Calu3 (cell line): ENCODE measurements around the gene DLGAP1. TPM values are rescaled to one million over a fixed set of nuclear protein-coding genes. Genes with fewer than 3 reads are reported as not detected.

Source experiments
- BruUV-seq: library from RNA; stranded (reverse); fragments of 400-500 nt; replicated peaks from 2 replicates; lab custom pipeline; 2021; lab: Mats Ljungman, UMichigan
- CTCF ChIA-PET: fragments of 300-600 bp; sonication (Branson Sonifier 250); formaldehyde crosslinking; loops from one replicate; lab custom pipeline; 2022; ENCODE audit warnings: antibody characterized with exemption; lab: Charles Lee
- DNase-seq: peaks from one replicate; pipeline ENCODE4 v3.0.0; 2022
- H3K27ac Mint-ChIP-seq: one replicate; pipeline ENCODE4 v1.8.0; 2022; ENCODE audit warnings: mixed read lengths; ENCODE audit not compliant: unreplicated experiment
- H3K27me3 Mint-ChIP-seq: one replicate; pipeline ENCODE4 v1.8.0; 2022; ENCODE audit warnings: mixed read lengths; ENCODE audit not compliant: unreplicated experiment
- H3K36me3 Mint-ChIP-seq: one replicate; pipeline ENCODE4 v1.8.0; 2022; ENCODE audit warnings: mild to moderate bottlenecking, moderate library complexity, mixed read lengths; ENCODE audit not compliant: insufficient read depth, unreplicated experiment
- H3K4me1 Mint-ChIP-seq: one replicate; pipeline ENCODE4 v1.8.0; 2022; ENCODE audit warnings: mild to moderate bottlenecking, low read depth, mixed read lengths; ENCODE audit not compliant: unreplicated experiment
- H3K4me3 Mint-ChIP-seq: one replicate; pipeline ENCODE4 v1.8.0; 2022; ENCODE audit warnings: mild to moderate bottlenecking, low read depth, moderate library complexity, mixed read lengths; ENCODE audit not compliant: unreplicated experiment
- H3K9me3 Mint-ChIP-seq: one replicate; pipeline ENCODE4 v1.8.0; 2022; ENCODE audit warnings: low read depth, mixed read lengths; ENCODE audit not compliant: unreplicated experiment
- CTCF ChIP-seq: fragments of 200-600 bp; IDR thresholded peaks from one replicate; pipeline ENCODE4 v1.8.0; 2022; ENCODE audit warnings: antibody characterized with exemption; ENCODE audit not compliant: unreplicated experiment
- intact Hi-C: fragments of 100-400 bp; cut with micrococcal nuclease; formaldehyde crosslinking; loops from one replicate; pipeline ENCODE4 v1.10.0; 2022; ENCODE audit not compliant: unreplicated experiment
- total RNA-seq: library from RNA; stranded (reverse); gene quantifications from 2 replicates; pipeline ENCODE4 v1.2.3, GENCODE V29; 2022

The DLGAP1 gene
- total RNA-seq, 1 experiment from 2014 or later: 9.0 TPM

DNA sequence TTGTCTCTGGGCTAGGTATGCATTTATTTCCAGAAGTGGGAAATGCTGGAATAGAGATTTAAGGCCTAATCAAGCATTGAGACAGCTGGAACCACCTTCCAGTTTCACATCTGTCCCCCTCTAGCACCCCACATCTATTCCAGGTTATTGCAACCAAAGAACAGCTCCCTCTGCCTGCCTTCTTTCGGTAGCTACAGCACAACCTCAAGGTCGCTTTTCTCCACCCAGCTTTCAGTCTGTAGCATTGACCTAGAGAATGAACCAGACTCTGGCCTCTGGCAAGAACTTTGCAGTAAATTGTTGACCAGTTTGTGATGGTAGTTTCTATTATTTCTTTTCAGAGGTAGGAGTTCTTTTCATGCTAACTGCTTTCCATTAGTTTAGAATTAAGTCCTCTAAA lies 484.2 kb downstream of the DLGAP1 start:
- peaks cover 26% of the 10 kb centered on the region for H3K4me1 Mint-ChIP-seq
- no peak for DNase-seq
- no peaks in the 10 kb centered on the region for H3K36me3 Mint-ChIP-seq
- intact Hi-C loops: no loop called here
- H3K4me3 Mint-ChIP-seq: no peak overlapping the region
- CTCF ChIA-PET: no interaction called here
- no peaks in the 10 kb centered on the region for H3K9me3 Mint-ChIP-seq
- H3K27ac Mint-ChIP-seq: no peak overlapping the region
- no TSS peak for BruUV-seq
- TF ChIP-seq CTCF: no peak
- no peaks in the 10 kb centered on the region for H3K27me3 Mint-ChIP-seq

- CTCF ChIA-PET: interaction anchor here (0.9 kb wide), 1 partner anchor 18 kb away, joined by 5 read pairs; no protein-coding TSS in a partner anchor
- no peak for TF ChIP-seq CTCF
- Mint-ChIP-seq H3K4me1 (peaks cover 27% of the 10 kb centered on the region), H3K27me3 (no peaks in the 10 kb centered on the region), H3K36me3 (no peaks in the 10 kb centered on the region), H3K9me3 (no peaks in the 10 kb centered on the region), H3K4me3 (no peak overlapping the region), H3K27ac (no peak overlapping the region)
- BruUV-seq: no TSS peak
- DNase-seq: peak; percentile 17
- intact Hi-C loops: loop anchor here (5.0 kb wide), 1 partner anchor 60 kb away; no protein-coding TSS in a partner anchor
Measured at GRCh38 chr18:3967359-3968180, 487.5 kb downstream of the DLGAP1 start.

- DNase-seq: peak; percentile 52
- CTCF ChIA-PET: interaction anchor here (0.9 kb wide), 1 partner anchor 19 kb away, joined by 5 read pairs; no protein-coding TSS in a partner anchor
- Mint-ChIP-seq H3K4me1 (peaks cover 27% of the 10 kb centered on the region), H3K9me3 (no peaks in the 10 kb centered on the region), H3K36me3 (no peaks in the 10 kb centered on the region), H3K4me3 (peak overlapping the region; percentile 2), H3K27me3 (no peaks in the 10 kb centered on the region), H3K27ac (peak overlapping the region; percentile 43)
- BruUV-seq: no TSS peak
- TF ChIP-seq CTCF: no peak
- intact Hi-C loops: loop anchor here (5.0 kb wide), 1 partner anchor 59 kb away; no protein-coding TSS in a partner anchor
Measured at GRCh38 chr18:3966642-3967358, 488.3 kb downstream of the DLGAP1 start.

DNA sequence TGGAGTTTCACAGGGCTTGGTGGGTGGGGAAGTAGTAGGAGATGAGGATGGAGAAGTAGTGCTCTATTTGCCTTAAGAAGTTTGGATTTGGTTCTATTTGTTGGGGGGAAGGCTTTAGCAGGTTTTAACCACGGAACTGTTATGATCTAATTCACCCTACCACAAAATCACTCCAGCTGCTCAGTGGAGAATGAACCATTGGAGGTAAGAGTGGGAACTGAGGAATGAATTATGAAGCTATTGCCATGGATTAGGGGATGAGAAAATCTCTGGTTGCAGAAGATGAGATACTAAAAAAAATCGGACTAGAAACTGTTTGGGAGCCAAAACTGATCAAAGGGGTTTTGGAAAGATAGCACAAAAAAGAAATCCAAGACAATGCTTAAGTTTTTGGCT lies 488.9 kb downstream of the DLGAP1 start:
- CTCF ChIA-PET: no interaction called here
- peaks cover 27% of the 10 kb centered on the region for H3K4me1 Mint-ChIP-seq
- no peaks in the 10 kb centered on the region for H3K36me3 Mint-ChIP-seq
- no peaks in the 10 kb centered on the region for H3K9me3 Mint-ChIP-seq
- no peak for TF ChIP-seq CTCF
- H3K27me3 Mint-ChIP-seq: no peaks in the 10 kb centered on the region
- H3K4me3 Mint-ChIP-seq: peak overlapping the region; percentile 2
- no peak for DNase-seq
- peak overlapping the region; percentile 43 for H3K27ac Mint-ChIP-seq
- intact Hi-C loops: loop anchor here (5.0 kb wide), 1 partner anchor 59 kb away; no protein-coding TSS in a partner anchor
- no TSS peak for BruUV-seq
